Measurements from ENCODE around the gene BID.

The BID gene

DNA sequence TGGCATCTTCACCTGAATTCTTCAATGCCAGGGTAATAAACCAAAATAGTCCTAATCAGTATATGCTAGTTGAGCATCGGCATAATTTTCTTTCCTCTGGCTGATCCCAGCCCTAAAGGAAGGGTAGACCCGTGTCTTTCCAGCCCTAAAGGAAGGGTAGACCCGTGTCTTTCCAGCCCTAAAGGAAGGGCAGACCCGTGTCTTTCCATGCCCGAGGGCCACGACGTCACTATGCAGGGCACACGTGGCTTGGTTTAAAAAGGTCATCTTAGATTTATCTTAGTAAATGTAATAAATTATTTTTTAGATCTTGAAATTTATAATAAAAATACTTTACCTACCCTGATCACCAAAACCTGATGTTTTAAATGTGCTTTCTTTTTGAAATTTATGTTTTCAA is 45.5 kb downstream of the BID start:
- DNase-seq (ENCODE audit: low read depth): no peak

GRCh38 chr22:17726928-17727897 is 47.1 kb downstream of the BID start:
- no peak for TF ChIP-seq CTCF (IDR thresholded peaks at IDR 0.05; ENCODE audit: control insufficient read depth, insufficient read depth, low read depth, low read length, missing control alignments)
- DNase-seq (ENCODE audit: low read depth): no peak
- no peak overlapping the region for H3K4me3 ChIP-seq (ENCODE audit: control insufficient read depth, low read depth, low read length)

More for the DNA sequence above, 45.5 kb downstream of the BID start:
- no peak overlapping the region for H3K4me3 ChIP-seq (ENCODE audit: control insufficient read depth, low read depth, low read length)
- no peak for TF ChIP-seq CTCF (IDR thresholded peaks at IDR 0.05; ENCODE audit: control insufficient read depth, insufficient read depth, low read depth, low read length, missing control alignments)

DNA sequence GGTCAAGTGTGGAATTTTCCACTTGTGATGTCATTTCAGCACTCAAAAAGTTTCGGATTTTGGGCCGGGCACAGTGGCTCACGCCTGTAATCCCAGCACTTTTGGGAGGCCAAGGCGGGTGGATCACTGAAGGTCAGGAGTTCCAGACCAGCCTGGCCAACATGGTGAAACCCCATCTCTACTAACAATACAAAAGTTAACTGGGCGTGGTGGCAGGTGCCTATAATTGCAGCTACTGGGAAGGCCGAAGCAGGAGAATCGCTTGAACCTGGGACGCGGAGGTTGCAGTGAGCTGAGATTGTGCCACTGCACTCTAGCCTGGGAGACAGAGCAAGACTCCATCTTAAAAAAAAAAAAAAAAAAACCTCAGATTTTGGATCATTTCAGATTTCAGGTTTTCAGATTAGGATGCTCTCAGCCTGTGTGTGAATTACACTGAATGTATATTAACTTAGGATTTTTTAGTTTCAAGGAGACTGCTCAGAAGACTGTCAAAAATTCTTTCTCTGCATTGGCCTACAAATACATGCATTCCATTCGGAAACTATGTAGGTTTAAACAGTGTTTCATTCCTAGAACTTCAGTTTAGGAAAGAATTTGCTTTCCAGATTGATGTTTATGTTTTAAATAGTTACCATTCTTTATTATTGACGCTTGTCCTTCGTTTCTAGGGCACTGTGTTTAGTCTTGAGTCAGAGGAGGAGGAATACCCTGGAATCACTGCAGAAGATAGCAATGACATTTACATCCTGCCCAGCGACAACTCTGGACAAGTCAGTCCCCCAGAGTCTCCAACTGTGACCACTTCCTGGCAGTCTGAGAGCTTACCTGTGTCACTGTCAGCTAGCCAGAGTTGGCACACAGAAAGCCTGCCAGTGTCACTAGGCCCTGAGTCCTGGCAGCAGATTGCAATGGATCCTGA is 48.0 kb downstream of the BID start:
- DNase-seq (ENCODE audit: low read depth): no peak
- no peak overlapping the region for H3K4me3 ChIP-seq (ENCODE audit: control insufficient read depth, low read depth, low read length)
- TF ChIP-seq CTCF (IDR thresholded peaks at IDR 0.05; ENCODE audit: control insufficient read depth, insufficient read depth, low read depth, low read length, missing control alignments): no peak

- DNase-seq (ENCODE audit: low read depth): no peak
- no peak overlapping the region for H3K4me3 ChIP-seq (ENCODE audit: control insufficient read depth, low read depth, low read length)
- no peak for TF ChIP-seq CTCF (IDR thresholded peaks at IDR 0.05; ENCODE audit: control insufficient read depth, insufficient read depth, low read depth, low read length, missing control alignments)
Measured at GRCh38 chr22:17725500-17725796, 48.8 kb downstream of the BID start.

DNA sequence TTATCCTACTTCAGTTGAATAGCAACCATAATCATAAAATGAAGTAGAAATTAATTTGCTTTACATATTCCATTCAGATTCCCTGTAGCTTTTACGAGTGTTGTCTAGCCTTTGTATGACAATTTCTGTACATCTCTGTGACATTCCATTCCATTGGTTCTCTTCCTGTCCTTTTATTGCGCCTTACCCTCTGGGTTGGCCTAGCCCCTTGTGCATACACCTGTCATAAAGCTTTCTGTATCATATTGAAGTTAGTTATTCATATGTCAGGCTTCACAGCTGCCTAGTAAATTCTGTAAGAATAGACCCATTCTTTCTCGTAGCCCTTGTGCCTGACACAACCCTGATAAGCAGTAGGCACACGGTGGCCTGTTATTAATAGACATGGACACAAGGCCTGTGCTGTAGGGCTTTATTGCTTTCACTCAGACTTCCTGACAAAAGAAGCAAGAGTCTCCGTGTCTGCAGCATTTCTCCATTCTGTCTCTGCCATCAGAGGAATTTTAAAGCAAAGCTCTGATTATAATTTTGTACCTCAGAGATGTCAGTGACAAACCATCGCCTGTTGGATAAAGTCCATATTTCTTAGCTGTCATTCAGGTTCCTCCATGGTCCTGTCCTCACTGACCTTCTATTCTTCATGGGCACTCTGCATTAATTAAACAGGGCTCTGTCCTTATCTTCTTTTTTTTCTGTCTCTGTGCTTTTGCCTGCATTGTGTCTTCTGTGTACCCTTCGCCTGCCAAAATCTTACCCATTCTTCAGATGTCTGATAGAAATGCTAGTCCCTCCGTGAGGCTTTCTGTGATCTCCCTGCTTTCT is 49.4 kb downstream of the BID start:
- no peak overlapping the region for H3K4me3 ChIP-seq (ENCODE audit: control insufficient read depth, low read depth, low read length)
- no peak for TF ChIP-seq CTCF (IDR thresholded peaks at IDR 0.05; ENCODE audit: control insufficient read depth, insufficient read depth, low read depth, low read length, missing control alignments)
- no peak for DNase-seq (ENCODE audit: low read depth)

DNA sequence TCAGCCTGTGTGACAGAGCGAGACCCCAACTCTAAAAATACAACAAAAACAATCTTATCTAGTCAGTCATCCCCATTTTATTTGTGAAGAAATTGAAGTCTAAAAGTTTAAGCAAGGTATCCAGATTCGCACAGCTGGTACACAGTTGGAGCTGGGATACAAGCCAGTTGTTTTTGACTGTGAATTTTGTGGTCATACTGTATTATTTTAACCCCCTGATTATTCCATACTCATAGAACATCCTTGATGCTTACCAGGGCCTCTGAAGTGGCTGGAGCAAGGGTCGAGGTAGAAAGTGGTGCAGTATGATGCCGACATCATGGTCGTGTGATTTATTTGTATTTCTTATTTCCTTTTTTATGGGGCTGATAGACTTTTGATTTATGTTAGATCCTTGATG is 50.0 kb downstream of the BID start:
- DNase-seq (ENCODE audit: low read depth): no peak

More for the DNA sequence above, 50.0 kb downstream of the BID start:
- no peak for TF ChIP-seq CTCF (IDR thresholded peaks at IDR 0.05; ENCODE audit: control insufficient read depth, insufficient read depth, low read depth, low read length, missing control alignments)
- H3K4me3 ChIP-seq (ENCODE audit: control insufficient read depth, low read depth, low read length): no peak overlapping the region
